Measurements from ENCODE around the gene ARSJ.
A peak's percentile ranks its signal among the peaks of the same experiment; 100 is the strongest.
"Not testable (repeated sequence)": the region's sequence is repeated elsewhere in the genome, so short reads cannot be mapped to it uniquely, and the experiment has no call there.

The ARSJ gene

GRCh38 chr4:113979148-113979904 is at the start of gene ARSJ:
Gene ARSJ, minus strand, starts transcription at chr4:113979647. Its CDS starts 813 bp downstream, at chr4:113978834.
- DNase-seq (ENCODE audit: insufficient read length, low spot score) (peak; percentile 47), FAIRE-seq (no peak)

GRCh38 chr4:114028071-114028470 is 48.6 kb upstream of the ARSJ start:
- no peak for FAIRE-seq
- DNase-seq (ENCODE audit: insufficient read length, low spot score), result no peak

DNA sequence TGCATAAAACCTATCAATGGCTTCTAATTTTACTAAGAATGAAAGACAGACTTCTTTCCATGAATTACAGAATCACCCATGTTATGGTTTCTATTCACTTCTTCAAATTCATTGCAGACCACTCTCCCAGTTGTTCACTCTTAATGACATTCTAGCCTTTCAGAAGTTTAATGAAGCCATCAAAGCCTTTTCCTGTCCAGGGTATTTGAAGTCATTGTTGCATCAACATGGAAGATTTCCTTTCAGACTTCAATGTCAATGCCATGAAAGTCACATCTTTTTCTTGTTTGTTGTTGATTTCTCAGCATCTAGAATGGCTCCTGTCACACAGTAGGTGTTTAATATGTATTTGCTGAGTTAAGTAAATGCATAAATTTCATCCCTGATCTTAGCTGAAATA is 48.1 kb upstream of the ARSJ start:
- FAIRE-seq (no peak), DNase-seq (ENCODE audit: insufficient read length, low spot score) (no peak)

DNA sequence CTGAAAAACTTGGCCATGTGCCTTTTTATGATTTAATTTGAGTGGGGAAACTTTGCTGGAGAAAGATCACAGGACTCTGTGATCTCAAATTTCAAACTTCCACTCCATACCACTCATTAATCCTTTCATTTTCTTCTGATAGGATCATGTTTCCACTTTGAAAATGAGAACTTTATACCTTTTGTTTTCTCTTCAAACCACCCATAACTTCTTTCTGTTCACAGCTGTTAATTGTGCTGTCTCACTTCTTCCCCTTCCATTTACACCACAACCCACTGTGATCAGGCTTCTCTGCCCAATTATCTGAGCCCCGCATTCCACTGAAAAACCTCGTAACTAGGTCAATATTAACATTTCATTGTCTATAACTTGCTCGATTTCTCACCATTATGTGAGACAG is 47.0 kb upstream of the ARSJ start:
- DNase-seq (ENCODE audit: insufficient read length, low spot score) (no peak), FAIRE-seq (no peak)

GRCh38 chr4:114025176-114025777 is 45.8 kb upstream of the ARSJ start:
- no peak for FAIRE-seq

DNA sequence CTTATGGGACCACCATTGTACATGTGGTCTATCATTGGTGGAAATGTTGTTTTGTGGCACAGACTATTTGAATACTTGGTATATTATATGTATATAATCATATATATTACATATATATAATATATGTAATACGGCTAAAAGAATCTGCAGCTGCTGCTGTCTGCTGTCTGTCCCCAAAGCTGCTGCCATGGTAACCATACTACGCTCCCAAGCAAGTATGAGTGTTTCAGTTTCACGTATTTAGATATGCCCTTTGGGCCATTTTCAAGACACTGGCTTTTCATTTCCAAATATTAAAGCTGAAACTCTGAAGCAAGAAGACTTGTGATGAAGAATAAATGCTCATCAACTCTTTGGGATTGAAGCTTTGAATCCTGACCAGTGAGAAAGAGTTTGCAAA is 42.0 kb upstream of the ARSJ start:
- no peak for FAIRE-seq

More at GRCh38 chr4:114025176-114025777, 45.8 kb upstream of the ARSJ start:
- DNase-seq (ENCODE audit: insufficient read length, low spot score), result no peak

DNA sequence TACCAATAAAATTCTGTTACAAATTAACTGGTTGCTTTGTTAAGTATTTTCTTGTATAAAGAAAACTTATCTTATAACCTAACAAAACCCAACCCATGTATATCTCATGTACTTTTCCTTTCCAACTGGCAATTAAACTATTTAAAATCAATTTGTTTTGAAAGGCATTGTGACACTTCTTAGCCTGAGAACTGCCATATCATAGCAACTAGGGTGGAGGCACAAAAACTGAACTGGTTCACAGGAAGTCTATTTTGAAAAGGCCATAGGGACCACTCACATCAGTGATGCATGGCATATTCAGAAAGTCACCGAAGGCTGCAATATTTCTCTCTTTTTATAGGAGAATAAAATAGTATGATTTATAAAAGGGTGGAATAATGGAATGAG is 40.5 kb upstream of the ARSJ start:
- FAIRE-seq, result no peak
- DNase-seq (ENCODE audit: insufficient read length, low spot score), result no peak

More for the DNA sequence above, 42.0 kb upstream of the ARSJ start:
- DNase-seq (ENCODE audit: insufficient read length, low spot score), result no peak

DNA sequence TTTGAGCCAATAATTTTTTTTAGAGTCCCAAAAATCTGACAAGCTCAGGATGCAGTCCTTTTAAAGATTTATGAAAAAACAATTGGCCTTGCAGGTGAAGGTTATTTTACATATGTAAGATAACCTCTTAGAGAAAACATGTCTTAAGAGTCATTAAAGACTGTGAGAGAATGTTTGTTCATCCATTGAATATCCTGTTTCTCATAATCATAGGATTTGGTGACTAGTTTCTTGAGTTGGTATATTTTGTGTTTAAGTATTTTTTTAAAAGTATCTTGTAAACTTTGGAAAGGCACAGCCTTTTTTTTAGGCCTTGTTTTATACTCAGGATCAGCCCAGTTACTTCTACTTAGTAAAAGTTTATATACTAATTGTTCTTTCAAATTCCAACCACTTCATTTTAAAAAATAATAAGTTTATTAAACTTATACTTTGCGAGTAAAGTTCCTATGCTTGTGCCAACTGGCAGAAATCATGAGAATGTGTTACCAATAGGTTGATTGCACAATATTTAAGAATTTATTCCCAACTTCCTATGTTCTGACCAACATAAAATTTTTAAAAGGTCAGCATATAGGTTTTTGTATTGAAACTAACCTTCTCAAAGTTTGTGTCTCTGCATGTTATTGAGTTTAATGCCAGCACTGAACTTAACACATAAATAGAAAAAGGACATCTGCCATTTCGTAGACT is 40.0 kb upstream of the ARSJ start:
- no peak for DNase-seq (ENCODE audit: insufficient read length, low spot score)
- FAIRE-seq, result no peak

- DNase-seq (ENCODE audit: insufficient read length, low spot score), result no peak
- FAIRE-seq, result no peak
Measured at GRCh38 chr4:114017120-114017917, 37.9 kb upstream of the ARSJ start.

DNA sequence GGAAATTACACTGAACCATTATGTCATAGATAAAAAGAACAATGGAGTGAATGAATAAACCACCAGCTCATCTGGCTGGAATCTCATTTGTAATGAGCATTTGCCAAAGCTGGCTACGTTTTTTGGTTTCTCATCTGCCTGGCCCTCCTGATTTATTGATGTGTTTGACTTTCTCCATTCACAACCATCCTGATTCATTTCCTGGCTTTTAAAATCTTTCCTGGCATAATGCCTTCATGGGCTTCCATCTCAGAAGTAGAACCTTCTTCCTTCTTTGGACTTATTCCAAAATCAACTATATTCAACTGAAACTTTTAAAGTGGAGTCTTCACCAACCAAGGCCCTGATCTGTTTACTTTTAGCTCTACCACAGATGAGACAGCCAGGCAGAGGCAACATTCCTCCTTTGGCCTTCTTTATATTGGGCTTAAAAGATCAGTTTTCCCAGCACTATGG is 36.0 kb upstream of the ARSJ start:
- DNase-seq (ENCODE audit: insufficient read length, low spot score) (peak; percentile 83), FAIRE-seq (peak; percentile 68)

- not testable (repeated sequence) for FAIRE-seq; DNase-seq (ENCODE audit: insufficient read length, low spot score)
Measured at GRCh38 chr4:114013201-114013600, 33.8 kb upstream of the ARSJ start.

DNA sequence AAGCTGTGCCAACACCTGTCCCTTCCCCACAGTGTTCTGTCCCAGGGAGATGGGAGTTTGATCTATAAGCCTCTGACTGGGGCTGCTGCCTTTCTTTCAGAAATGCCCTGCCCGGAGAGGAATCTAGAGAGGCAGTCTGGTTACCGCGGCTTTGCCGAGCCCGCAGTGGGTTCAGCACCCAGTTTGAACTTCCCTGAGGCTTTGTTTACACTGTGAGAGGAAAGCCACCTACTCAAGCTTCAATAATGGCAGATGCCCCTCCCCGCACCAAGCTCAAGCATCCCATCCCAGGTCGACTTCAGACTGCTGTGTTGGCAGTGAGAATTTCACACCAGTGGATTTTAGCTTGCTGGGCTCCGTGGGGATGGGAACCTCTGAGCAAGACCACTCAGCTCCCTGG is 33.3 kb upstream of the ARSJ start:
- no peak for DNase-seq (ENCODE audit: insufficient read length, low spot score)
- no peak for FAIRE-seq

DNA sequence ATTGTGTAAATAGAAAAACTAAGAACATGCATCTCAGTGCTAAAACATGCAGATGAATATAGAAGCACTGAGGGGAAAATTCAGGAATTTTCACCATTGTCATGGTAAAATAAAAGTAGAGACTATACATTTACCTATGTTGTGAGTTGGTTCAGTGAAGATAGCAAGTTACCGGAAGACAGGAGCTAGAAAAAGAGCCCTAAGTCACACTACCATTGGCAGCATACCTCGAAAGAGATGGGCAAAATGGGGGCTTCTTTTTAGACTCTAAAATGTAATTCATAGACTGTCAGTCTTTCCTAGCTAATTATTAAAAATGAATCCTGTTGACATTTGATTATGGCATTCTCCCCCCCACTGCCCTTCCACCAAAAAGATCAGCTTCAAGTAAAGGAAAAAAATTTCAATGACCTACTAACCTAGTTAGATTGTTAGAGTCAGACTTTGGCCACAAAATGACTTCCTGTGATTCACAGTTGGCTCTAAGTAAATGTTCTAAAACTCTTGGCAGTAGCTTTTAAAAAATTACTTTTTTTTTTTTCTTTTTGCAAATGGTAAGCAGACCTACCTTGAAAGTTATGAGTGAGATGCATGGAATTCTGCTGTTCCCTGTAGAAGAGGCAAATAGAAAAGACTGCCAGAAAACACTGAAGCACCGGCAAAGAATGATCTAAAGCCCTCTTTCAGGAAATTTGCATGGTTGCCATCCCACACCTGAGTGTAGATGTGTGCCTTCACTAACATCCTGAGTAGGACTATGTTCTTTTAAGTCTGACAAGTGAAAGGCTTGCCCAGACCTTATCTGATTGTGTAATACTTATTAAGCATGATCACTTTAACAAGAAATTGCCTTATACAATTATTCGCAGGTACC is 26.4 kb upstream of the ARSJ start:
- DNase-seq (ENCODE audit: insufficient read length, low spot score) (no peak), FAIRE-seq (no peak)

GRCh38 chr4:114004483-114005226 is 25.2 kb upstream of the ARSJ start:
- not testable (repeated sequence) for FAIRE-seq; DNase-seq (ENCODE audit: insufficient read length, low spot score)

DNA sequence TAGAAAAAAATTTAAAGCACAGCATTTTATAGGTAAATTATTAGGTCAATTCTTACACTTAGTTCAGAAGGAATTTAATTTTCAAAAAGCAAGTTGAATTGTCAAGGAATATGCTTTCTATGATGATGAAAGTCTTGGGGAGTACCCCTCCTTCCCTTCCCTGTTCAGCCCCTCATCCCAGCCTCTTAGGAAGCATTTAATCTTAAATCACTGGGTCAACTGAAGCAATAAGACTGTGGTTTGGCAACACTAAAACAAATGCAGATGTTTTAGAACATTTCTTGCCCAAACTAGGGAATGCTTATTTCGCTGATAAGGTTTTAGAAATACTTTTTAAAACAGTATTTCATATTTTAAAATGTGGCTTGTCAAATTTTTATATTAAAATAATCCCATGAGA is 19.1 kb upstream of the ARSJ start:
- FAIRE-seq (no peak), DNase-seq (ENCODE audit: insufficient read length, low spot score) (no peak)

DNA sequence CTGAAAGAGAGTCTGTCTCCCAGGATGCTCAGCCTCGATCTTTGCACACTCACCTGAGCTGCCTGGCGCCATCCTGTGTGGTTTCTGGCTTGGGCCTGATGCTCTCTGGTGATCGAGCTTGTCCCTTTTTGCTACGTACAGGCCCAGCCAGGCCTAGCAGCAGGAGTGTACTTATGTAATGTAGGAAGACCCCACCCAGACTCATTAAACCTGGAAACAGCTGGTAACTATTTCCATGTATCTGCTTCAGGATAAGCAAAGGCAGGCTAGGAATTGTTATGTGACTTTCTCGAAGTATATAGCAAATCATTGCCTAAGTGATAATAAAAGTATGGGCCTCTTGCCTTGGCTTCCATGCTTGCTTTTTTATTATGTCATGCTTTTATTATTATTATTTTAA is 18.6 kb upstream of the ARSJ start:
- DNase-seq (ENCODE audit: insufficient read length, low spot score), result no peak
- no peak for FAIRE-seq

GRCh38 chr4:113997206-113997605 is 17.8 kb upstream of the ARSJ start:
- no peak for FAIRE-seq
- DNase-seq (ENCODE audit: insufficient read length, low spot score), result no peak

GRCh38 chr4:113996599-113997177 is 17.2 kb upstream of the ARSJ start:
- FAIRE-seq, result no peak
- DNase-seq (ENCODE audit: insufficient read length, low spot score), result no peak

DNA sequence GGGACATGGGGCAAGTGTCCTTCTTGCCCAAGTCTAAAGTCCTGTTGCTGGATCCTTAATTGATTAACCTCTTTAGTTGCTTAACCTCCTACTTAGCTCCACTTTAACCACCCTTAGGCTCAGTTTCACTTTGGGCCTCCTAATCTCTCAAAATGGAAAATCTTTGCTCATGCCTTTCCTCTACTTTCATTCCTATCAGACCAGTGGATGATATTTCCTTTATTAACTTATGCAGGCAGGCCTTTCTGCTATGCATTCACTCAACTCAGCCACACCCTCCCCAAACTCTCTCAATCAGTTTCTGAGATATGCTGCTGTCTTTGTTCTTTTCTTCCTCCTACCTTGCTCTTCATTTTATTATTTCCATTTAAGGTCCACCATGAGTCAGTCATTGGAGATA is 14.4 kb upstream of the ARSJ start:
- no peak for FAIRE-seq
- no peak for DNase-seq (ENCODE audit: insufficient read length, low spot score)
